Measurements from ENCODE around the gene PIP4K2C. TPM values are rescaled to one million over a fixed set of nuclear protein-coding genes. Genes with fewer than 3 reads are reported as not detected.
A peak's percentile ranks its signal among the peaks of the same experiment; 100 is the strongest.
"Not testable (repeated sequence)": the region's sequence is repeated elsewhere in the genome, so short reads cannot be mapped to it uniquely, and the experiment has no call there.

Gene PIP4K2C
- total RNA-seq, 2 donors from 2014 or later: 33.4 to 39.9 TPM

- Histone ChIP-seq H3K27me3 (replicated peaks; ENCODE audit: insufficient read depth) (no peaks in the 10 kb centered on the region), H3K4me1 (ENCODE audit: control insufficient read depth in 1 of 2, low read depth in 2 of 2) (peaks cover 3 to 7% of the 10 kb centered on the region in 2 donors), H3K4me3 (no peak overlapping the region), H3K27ac (no peak overlapping the region), H3K9me3 (no peaks in the 10 kb centered on the region), H3K36me3 (no peaks in the 10 kb centered on the region)
- ATAC-seq (ENCODE audit: insufficient number of reproducible peaks, low FRiP score, low read depth): no peak
- no peak for TF ChIP-seq CTCF (IDR thresholded peaks at IDR 0.05)
- DNase-seq (ENCODE audit: low spot score): no peak
Measured at GRCh38 chr12:57586128-57586527, 4.9 kb upstream of the PIP4K2C start.

GRCh38 chr12:57586832-57587429 is 4.1 kb upstream of the PIP4K2C start:
- DNase-seq (ENCODE audit: low spot score) (no peak), ATAC-seq (ENCODE audit: insufficient number of reproducible peaks, low FRiP score, low read depth) (no peak)
- no peaks in the 10 kb centered on the region for H3K27me3 ChIP-seq (replicated peaks; ENCODE audit: insufficient read depth)
- no peak overlapping the region for H3K27ac ChIP-seq
- peaks cover 4 to 12% of the 10 kb centered on the region in 2 donors for H3K4me1 ChIP-seq (ENCODE audit: control insufficient read depth in 1 of 2, low read depth in 2 of 2)
- no peaks in the 10 kb centered on the region for H3K9me3 ChIP-seq
- no peaks in the 10 kb centered on the region for H3K36me3 ChIP-seq
- no peak overlapping the region for H3K4me3 ChIP-seq
- no peak for TF ChIP-seq CTCF (IDR thresholded peaks at IDR 0.05)

DNA sequence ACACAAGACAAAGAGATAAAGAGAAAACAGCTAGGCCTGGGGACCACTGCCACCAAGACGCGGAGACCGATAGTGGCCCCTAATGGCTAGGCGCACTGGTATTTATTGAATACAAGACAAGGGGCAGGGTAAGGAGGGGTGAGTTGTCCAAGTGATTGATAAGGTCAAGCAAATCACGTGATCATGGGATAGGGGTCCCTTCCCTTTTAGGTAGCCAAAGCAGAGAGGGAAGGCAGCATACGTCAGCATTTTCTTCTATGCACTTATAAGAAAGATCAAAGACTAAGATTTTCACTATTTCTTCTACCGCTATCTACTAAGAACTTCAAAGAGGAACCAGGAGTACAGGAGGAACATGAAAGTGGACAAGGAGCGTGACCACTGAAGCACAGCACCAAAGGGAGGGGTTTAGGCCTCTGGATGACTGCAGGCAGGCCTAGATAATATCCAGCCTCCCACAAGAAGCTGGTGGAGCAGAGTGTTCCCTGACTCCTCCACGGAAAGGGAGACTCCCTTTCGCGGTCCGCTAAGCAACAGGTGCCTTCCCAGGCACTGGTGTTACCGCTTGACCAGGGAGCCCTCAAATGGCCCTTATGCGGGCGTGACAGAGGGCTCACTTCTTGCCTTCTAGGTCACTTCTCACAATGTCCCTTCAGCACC is 1.9 kb upstream of the PIP4K2C start:
- not testable (repeated sequence) for H3K27me3 ChIP-seq (replicated peaks; ENCODE audit: insufficient read depth); H3K4me3 ChIP-seq; H3K9me3 ChIP-seq; ATAC-seq (ENCODE audit: insufficient number of reproducible peaks, low FRiP score, low read depth); H3K36me3 ChIP-seq; H3K27ac ChIP-seq; DNase-seq (ENCODE audit: low spot score)
- H3K4me1 ChIP-seq (ENCODE audit: control insufficient read depth in 1 of 2, low read depth in 2 of 2): peaks cover 6 to 30% of the 10 kb centered on the region in 2 donors

GRCh38 chr12:57590479-57590863 is 521 bp upstream of the PIP4K2C start:
- DNase-seq (ENCODE audit: low spot score): no peak
- no peak for ATAC-seq (ENCODE audit: insufficient number of reproducible peaks, low FRiP score, low read depth)
- Histone ChIP-seq H3K36me3 (no peaks in the 10 kb centered on the region), H3K27me3 (replicated peaks; ENCODE audit: insufficient read depth) (no peaks in the 10 kb centered on the region), H3K9me3 (no peaks in the 10 kb centered on the region), H3K27ac (peak overlapping the region; percentile 70 to 76), H3K4me3 (peak overlapping the region; percentile 81), H3K4me1 (ENCODE audit: control insufficient read depth in 1 of 2, low read depth in 2 of 2) (peaks cover 6 to 30% of the 10 kb centered on the region in 2 donors)
- no peak for TF ChIP-seq CTCF (IDR thresholded peaks at IDR 0.05)

DNA sequence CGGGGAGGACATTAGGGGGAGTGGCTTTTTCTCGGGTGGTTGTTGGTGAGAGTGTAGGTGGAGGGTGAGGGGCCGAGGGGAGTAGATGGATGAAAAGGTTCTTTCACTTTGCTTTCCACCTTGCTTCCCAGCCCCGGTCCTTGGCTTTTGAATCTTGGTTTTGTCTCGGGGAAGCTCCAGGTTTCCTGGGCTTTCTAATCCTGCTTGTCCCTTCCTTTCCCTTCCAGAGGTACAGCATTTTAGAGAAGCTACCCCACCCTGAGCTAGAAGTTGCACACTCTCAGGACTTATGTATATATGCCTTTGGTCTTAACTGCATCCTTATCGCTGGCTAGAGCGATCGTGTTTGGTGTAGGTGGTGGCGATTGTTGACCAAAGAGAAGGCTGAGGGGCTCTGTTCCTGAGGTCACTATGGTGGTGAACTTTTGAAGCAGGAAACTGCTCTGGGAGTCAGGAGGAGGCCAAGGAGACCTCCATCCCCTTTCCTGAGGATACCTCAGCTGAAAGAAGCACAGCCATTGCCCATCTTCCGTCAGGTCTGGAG is 862 bp downstream of the PIP4K2C start:
- DNase-seq (ENCODE audit: low spot score) (no peak), ATAC-seq (ENCODE audit: insufficient number of reproducible peaks, low FRiP score, low read depth) (no peak)
- peaks cover 6 to 30% of the 10 kb centered on the region in 2 donors for H3K4me1 ChIP-seq (ENCODE audit: control insufficient read depth in 1 of 2, low read depth in 2 of 2)
- TF ChIP-seq CTCF (IDR thresholded peaks at IDR 0.05): no peak
- H3K9me3 ChIP-seq: no peaks in the 10 kb centered on the region
- peaks cover 9% of the 10 kb centered on the region for H3K36me3 ChIP-seq
- peak overlapping the region; percentile 81 for H3K4me3 ChIP-seq
- H3K27ac ChIP-seq: peak overlapping the region; percentile 70 to 76
- no peaks in the 10 kb centered on the region for H3K27me3 ChIP-seq (replicated peaks; ENCODE audit: insufficient read depth)
